ENCODE results near the gene S100B.
"Not testable (repeated sequence)": the region's sequence is repeated elsewhere in the genome, so short reads cannot be mapped to it uniquely, and the experiment has no call there.

Gene S100B

DNA sequence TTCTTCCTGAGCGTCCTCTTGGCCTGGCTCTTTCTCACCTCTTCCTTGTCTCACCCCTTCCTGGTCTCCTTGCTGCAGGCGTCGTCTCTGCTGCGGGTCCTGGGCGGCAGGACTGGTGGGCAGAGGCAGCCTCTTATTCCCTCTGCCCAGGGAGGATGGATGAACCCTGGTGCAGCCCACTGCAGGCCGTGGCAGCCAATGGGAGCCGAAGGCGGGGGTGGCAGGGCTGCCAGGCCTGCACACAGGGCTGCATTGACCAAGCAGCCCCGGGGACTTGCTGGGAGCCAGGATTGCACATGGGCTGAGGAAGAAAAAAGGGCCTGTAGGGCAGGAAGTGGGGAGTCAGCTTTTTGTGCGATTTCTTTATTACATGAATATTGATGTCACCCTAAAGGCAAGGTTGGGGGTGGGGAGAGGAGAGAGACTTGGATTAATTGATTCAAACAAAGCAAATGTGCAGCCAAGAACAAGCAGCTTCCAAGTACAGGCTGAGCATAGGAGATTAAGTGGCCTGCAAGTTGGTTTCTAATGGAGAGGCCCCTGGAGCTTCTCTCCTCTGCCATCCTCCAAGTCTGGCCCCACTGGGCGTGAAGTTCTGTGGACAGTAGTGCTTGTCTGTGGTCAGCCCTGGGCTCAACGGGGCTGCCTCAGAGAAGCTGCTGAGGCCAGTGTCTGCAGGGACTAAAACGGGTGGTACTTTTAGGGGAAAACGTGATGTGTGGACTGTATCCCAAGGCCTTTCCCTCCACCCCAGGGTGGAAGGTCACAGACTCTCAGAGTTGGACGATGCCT is at the start of gene S100B:
TSS of gene S100B (minus strand) at position 108 of the 792 bp plus-strand sequence. CDS start 2,667 bp downstream, outside the sequence.
- no peak for DNase-seq

DNA sequence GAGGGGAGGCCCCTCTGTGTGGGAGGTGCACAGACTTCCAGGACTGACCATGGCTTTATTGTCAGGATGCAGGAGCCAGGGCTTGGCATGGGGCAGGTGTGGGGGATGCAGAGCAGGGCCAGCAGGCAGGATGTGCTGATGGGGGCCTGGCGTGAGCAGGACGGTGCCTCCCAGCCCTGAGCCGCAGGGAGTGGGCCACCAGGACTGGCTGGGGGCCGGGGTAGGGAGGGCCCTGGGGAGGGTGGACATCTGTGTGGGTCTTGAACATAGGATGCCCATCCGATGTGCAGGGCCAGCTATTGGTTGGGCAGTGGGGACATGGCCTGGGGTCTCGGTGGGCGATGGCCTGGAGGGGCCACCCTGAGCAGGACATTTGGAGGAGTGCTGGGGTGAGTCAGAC is 46.2 kb upstream of the S100B start:
- DNase-seq = no peak

DNA sequence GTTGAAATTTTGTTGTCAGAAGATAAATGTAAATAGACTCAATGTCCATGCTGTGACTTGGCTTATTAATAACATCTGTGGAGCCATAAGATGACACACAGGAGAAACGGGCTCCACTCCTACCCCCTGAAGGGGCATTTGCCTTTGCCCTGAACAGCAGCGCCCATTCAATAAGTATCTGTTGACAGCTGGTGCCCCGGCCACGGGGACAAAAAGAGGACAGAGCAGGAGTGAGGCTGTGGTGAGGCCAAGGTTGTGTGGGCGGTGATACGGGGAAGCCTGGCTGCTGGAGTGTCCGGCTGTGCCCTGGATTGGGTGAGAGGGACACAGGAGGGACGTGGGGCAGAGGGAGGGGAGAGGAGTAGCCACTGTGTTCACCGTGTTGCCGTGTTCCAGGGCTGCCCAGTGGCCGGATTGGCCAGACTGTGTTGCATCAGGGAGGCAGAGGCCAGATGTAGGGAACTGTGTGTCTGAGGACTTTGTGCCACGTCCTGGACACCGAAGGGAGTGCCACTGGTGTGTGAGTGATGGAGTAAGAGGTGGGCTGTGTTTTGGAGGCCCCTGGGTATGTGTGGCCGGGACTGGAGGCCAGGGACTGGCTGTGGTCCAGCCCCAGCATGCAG is 45.7 kb upstream of the S100B start:
- DNase-seq = no peak

DNA sequence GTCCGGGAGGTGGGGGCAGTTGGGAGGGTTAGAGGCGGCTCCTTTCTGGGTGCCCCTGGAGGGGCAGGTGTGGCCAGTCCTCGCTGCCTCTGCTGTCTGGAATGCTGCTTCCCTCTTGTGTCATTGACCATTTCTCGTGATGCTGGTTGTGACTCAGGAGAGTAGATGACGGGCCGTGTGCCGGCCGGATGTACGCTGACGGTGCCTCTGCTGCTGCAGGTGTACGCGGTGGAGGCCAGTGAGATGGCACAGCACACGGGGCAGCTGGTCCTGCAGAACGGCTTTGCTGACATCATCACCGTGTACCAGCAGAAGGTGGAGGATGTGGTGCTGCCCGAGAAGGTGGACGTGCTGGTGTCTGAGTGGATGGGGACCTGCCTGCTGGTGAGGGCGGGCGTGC is 44.5 kb upstream of the S100B start:
- no peak for DNase-seq

DNA sequence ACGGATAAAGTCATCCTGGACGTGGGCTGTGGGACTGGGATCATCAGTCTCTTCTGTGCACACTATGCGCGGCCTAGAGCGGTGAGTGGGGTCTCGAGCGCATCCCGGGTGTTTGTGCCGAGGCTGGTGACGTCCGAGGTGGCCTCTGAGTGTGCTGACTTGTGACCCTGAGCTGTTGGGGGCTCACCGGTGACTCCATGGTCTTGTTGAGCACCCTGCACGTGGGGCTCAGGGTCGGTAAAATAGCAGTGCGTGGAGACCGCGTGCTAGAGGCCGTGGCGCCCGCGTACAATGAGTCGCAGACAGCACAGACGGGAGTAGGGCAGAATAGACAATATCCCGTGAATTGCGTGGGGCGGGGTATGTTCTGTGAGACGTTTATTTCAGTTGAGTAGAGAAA is 43.7 kb upstream of the S100B start:
- DNase-seq = no peak

DNA sequence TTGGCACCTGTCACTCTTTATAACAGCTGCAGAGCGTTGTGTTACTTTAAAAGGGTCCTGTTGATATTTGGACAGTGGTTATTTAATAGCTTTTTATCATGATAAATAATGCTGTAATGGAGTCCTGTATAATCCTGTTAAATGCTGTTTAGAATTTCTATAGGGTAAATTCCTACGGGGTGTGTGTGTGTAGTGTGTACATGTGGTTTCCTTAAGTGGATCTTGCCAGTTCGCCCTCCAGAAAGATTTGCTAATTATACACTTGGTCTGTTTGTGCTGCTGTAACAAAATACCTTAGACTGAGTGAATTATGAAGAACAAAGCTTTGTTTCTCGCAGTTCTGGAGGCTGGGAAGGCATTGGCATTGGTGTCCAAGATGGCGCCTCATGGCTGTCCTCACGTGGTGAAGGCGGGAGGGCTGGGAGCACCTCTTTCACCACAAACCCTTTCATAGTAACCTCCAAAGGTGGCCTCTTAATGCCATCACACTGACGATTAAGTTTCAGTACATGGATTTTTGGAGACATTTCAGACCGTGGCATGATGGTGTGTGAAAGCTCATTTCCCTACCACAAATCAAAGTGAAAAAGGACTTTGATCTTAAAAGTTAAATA is 41.8 kb upstream of the S100B start:
- DNase-seq = no peak

DNA sequence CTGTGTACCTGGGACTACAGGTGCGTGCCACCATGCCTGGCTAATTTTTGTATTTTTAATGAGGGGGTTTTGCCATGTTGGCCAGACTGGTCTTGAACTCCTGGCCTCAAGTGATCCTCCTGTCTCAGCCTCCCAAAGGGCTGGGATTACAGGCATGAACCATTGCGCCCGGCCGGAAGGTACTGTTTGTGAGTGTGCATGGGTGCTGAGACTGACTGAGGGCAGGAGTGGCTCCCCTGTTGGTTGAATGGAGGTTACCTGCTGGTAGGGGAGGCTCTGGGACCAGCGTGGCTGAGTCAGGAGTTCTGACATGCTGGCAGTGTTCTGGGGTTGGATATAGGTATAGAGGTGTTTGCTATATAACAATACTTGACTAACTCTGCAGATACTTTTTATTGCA is 41.0 kb upstream of the S100B start:
- DNase-seq = no peak

DNA sequence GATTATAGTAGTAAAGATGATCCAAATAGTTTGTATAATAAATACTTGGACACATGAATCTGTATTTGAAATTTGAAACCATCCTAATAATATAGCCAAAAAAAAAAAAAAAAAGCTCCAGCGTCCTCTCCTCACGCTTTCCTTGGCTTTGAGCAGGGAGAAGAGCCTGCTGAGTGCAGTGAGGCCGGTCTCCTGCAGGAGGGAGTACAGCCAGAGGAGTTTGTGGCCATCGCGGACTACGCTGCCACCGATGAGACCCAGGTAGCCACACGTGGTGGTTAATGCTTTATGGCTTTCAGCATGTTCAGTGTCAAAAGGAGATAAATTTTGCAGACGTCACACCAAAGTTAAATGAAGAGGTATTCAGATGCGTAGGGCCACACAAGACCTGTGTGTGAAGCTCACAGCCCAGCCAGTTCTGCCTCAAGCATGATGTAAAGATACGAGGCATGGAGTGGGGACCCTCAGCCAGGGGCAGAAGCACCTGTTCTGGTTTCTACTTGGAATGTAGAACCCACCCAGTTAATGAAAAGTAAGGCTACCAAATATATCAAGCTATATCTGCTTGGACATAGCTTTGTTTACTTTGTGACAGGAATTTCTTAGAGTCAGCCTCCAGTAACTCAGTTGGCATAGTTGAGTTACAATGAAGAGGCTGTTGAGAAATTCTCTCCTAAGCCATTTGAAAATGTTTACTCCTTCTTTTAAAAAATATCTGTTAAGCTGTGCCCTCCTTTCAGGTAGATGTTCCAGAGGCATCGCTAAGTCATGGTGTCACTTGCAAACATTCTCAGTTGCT is 38.7 kb upstream of the S100B start:
- no peak for DNase-seq

DNA sequence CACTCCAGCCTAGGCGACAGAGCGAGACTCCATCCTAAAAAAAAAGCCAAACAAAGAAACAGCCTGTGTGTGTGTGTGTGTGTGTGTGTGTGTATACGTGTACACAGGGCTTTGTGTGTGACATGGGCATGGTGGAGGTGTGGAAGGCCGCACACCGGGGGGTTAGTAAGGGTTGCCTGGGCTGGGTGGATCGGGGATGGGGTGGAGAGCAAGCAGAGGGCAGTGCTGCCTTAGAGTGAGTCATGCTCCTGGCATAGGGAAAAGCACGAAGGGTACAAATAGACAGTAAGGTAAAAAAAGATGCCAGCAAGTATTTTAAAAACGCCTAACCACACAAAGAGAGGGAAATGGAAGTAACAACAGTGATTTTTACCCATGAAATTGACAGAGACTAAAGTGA is 36.8 kb upstream of the S100B start:
- no peak for DNase-seq

DNA sequence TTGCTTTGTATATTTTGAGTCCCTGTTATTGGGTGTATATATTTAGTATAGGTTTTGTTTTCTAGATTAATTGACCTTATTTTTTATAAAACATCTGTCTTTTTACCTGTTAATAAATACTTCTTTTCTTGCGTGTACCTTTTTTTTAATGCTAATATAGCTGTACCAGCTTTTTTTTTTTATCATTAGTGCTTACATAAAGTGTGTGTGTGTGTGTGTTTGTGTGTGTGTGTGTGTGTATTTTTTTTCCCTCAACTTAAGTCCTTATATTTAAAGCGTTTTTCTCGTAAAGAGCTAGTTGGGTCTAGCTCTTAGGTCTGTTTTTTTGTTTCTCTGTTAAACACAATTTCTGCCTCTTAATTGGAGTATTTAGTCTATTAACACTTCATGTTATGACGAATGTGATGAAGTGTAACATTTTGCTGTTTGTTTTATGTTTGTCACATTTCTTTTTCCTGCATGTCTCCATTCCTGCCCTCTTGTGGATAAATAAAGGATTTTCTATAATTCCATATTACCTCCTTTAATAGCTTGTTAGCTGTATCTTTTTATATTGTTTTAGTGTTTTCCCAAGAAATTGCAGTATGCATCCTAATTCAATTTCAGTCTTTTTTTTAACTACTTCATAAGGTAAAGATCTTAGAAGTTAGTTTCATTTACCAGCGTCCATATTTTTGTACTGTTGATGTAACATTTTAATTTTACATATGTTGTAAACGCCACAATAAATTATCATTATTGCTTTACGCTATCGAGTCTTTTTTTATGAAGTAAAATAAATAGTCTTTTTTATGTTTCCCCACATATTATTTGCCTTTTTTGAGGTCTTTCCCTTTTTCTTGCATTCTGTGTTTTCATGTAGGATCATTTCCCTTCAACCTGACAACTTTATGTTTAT is 34.9 kb upstream of the S100B start:
- peak; percentile 12 for DNase-seq

DNA sequence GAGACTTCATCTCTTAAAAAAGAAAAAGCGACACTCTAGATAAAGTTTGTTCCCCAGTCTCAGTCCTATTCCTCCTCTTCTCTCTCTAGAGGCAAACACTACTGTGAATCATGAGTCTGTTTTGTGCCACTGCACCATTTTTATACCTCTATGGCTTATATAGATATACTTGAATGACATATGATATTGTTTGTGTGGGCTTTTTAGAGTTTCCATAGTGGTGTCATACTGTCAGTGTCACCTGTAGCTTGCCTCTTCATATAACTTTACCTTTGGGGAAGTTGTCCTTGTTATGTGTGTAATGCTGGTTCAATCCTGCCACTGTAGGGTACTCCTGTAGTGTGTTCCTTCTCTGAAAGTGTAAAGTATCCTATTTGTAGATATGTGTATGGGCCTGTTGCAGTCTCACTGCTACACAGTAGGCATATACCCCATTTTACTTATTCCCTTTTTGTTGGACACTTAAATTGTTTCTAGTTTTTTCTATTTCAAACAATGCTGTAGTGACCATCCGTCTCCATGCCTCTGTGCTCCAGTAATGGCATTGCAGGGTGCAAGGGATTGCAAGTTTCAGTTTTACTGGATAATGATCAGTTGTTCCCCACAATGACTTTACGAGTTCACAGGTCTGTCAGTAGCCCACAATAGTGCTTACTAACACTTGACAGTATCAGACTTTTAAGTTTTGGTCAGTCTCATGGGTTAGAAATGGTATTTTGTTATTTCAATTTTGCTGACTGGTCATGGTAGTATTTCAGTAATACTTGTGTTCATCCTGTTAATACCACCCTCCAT is 33.3 kb upstream of the S100B start:
- no peak for DNase-seq

DNA sequence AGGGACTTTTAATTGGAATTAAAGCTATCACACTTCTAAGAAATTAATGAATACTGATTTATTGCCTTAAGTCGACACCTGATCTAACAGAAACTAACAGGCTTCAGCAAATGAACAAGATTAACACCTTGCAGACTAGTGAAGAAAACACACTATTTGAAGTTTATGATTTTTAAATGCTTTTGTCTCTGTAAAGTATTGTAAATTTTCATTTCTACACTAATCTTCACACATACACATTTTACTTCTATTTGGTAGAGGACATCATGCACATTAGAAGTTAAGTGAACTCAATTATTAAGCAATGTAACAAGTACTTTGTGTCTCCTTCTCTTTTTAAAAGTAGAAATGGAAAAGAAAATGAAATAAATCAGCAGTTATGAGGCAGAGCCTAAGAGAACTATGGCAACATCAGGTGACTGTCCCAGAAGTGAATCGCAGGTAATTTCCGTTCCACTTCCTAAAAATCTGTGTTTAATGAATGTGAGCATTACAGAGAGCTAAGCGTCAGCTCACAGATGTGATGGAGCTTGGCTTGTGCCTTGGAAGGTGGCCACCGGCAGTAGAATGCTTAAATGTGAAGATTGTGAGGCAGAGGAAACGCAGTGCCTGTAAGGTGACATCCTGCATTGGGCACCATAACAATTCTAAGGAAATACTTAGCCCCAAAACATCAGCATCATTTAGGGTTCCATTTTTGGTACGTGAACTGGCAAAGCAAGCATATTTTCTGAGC is 31.8 kb upstream of the S100B start:
- no peak for DNase-seq

DNA sequence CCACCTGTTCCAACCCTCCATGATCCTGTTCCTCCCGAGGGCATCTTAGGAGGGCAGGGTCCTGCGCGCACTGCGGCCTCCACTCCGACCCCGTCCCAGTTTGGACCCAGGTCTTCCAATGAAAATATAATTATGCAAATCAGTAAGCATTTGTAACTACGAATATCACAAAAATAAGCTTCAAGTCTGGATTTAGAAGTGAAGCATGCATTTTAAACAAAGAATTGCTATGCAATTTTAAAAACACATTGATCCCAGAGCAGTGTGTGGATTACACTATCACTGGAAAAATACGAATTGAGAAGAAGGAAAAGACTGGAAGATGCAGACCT is 31.3 kb upstream of the S100B start:
- DNase-seq = no peak

DNA sequence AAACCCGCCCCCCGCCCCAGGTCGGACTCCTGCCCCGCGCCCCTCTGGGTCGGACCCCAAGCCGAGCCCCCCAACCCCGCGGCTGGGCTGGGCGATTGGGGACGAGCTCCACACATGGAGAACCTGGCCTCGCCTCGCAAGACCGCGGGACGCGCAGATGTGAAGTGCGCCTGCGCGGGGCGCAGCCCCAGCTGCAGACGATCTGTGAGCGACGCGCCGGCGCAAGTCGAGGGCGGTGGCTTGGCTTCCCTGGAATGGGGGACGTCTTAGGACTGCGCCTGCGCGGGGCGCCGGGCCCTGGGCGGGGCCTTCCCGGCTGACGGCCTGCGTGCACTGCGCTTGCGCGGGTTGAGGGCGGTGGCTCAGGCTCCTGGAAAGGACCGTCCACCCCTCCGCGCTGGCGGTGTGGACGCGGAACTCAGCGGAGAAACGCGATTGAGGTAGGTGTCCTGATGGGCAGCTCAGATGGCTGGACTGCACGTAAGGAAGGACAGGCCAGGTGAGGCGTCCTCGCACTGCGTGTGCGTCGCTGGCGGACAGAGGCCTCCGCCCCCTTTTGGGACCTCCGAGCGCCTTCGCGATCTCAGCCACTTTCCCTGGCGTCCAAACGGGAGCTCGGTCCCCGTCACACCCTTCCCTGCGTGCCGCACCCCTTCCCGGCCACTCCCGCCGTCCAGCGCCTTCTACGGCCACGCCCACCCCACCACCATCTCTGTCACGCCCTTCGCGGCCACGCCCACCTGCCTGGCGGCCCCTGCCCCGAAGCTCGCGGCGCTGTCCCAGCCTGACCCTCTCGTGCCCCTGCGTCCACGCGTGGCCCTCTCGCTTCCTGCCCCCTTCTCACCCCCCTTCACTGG is 30.7 kb upstream of the S100B start, which contains the start of gene PRMT2:
TSS of gene PRMT2 (plus strand) at position 351 of the 857 bp plus-strand sequence. CDS start 1,278 bp downstream, outside the sequence.
- DNase-seq = peak; percentile 96

DNA sequence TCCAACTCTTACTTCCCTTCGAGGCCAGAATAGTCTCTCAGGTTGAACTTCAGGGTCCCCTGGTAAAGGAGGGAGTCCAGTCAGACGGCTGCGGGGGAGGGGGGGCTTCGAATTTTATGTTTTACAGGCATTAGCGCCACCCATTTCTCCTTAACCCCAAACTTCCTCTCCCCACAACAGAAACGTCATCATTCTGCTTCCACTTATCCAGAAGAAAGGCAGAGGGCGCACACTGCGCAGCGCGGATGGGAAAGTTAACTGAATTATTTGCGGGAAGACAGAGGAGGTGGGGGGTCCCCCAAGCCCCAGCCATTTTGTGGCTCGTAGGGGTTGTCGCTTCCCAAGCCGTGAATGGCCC is 30.1 kb upstream of the S100B start:
- DNase-seq = peak; percentile 93

DNA sequence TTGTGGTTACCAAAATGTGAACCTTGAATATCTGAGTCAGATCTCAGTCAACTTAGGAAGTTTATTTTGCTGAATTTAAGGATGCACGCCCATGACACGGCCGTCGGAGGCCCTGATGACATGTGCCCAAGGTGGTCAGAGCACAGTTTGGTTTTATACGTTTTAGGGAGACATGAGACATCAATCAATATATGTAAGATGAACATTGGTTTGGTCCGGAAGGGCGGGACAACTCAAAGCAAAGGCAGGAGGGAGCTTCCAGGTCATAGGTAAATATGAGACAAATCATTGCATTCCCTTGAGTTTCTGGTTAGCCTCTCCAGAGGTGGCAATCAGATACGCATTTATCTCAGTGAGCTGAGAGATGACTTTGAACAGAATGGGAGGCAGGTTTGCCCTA is 29.5 kb upstream of the S100B start:
- DNase-seq = no peak

DNA sequence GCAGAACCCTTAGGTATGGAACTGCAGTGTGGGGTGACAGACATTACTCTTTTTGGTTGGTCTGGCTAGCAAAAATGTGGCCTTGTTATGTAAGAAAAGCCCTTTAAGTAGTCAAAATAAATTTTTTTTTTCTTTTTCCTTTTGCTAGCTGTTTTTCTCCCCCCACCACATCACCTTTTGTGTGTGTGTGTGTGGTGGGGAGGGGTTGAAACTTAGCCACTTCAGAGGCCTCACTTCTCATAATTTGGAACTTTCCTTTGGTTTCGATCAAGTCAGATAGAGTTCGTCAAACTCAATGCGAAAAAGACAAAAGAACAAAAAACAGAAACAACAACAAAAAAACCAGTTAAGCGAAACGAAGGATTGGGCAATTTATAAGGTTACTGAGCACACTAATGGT is 28.7 kb upstream of the S100B start:
- no peak for DNase-seq

DNA sequence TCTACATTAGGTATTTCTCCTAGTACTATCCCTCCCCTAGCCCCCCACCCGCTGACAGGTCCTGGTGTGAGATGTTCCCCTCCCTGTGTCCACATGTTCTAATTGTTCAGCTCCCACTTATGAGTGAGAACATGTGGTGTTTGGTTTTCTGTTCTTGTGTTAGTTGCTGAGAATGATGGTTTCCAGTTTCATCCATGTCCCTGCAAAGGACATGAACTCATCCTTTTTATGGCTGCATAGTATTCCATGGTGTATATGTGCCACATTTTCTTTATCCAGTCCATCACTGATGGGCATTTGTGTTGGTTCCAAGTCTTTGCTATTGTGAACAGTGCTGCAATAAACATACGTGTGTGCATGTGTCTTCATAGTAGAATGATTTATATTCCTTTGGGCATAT is 26.0 kb upstream of the S100B start:
- DNase-seq = not testable (repeated sequence)

DNA sequence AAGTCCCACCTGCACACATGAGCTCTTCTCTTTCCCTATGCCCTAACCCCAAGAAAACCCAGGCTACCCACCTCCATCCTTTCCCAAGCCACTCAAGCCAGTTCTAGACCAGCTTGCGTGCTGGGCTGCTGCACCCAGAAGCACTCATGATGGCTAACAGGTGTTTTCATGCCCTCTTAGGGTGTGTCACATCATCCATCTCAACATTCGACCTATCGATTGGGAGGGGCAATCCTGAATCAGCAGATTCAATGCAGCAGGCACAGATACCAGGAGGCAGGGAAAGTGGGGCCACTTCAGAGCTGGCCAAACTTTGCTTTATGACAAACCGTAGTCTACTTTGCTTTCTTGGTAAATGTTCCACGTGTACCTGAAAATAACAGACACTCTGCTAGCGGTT is 24.0 kb upstream of the S100B start:
- no peak for DNase-seq

DNA sequence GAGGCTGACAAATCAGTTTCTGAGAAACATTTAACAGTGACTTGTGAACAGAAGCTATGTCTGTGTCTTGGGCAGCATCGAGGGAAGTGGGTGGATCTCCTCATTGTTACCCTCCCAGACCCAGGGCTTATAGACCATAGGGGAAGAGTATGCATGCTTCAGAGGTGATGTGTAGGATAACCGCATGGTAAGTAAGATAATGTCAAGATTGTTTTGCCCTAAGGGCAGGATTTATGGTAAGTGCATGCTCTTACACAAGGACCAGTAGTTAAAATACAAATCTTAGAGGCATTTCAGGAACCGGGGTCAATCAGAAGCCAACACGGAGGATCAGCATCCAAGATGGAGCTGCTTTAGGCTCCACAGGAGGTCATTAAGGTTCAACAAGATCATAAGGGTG is 22.8 kb upstream of the S100B start:
- no peak for DNase-seq
